ENCODE measurements around the gene NOL3.

GRCh38 chr16:67156143-67156844 lies 14.0 kb upstream of the NOL3 start:
- TF ChIP-seq CTCF (IDR thresholded peaks at IDR 0.05), result no peak
- TF ChIP-seq POLR2A (IDR thresholded peaks at IDR 0.05), result no peak
